DND-41 (cell line): ENCODE data around the gene SRPX.

Experiments used
- ATAC-seq: fragments of 200-7000 bp; cut with Tn5 transposase; 3 replicates; pipeline ENCODE4 v1.9.1; 2021; ENCODE audit warnings: low read depth; ENCODE audit not compliant: insufficient read depth
- DNase-seq: peaks from one replicate; pipeline ENCODE4 v3.0.0-alpha.2; 2020
- H2AFZ ChIP-seq: 2 replicates; pipeline ENCODE4 v1.6.0; 2012; ENCODE audit warnings: low read depth, low read length
- H3K27ac ChIP-seq: 2 replicates; pipeline ENCODE4 v1.5.1; 2012; ENCODE audit warnings: low read length, inconsistent platforms
- H3K27me3 ChIP-seq: fragments of 200-600 bp; sonication (generic); 2 replicates; pipeline ENCODE4 v1.6.0; 2012; ENCODE audit warnings: low read length, mild to moderate bottlenecking, inconsistent platforms; ENCODE audit not compliant: insufficient read depth, poor library complexity
- H3K36me3 ChIP-seq: 2 replicates; pipeline ENCODE4 v1.5.1; 2012; ENCODE audit warnings: low read length, inconsistent platforms; ENCODE audit not compliant: insufficient read depth
- H3K4me1 ChIP-seq: 2 replicates; pipeline ENCODE4 v1.5.1; 2012; ENCODE audit warnings: mild to moderate bottlenecking, low read length; ENCODE audit not compliant: insufficient read depth
- H3K4me2 ChIP-seq: 2 replicates; pipeline ENCODE4 v1.6.0; 2012; ENCODE audit warnings: mild to moderate bottlenecking, moderate library complexity, low read length, inconsistent platforms; ENCODE audit not compliant: insufficient read depth
- H3K4me3 ChIP-seq, 2 experiments: fragments of 200-600 bp in 1 of 2; shearing (Covaris generic) in 1 of 2; 2 replicates each; pipeline ENCODE4 v1.5.1; 2012 to 2016; ENCODE audit warnings: inconsistent platforms in 2 of 2, low read length in 2 of 2, mild to moderate bottlenecking in 2 of 2, low read depth in 1 of 2, moderate library complexity in 1 of 2
- H3K79me2 ChIP-seq: 2 replicates; pipeline ENCODE4 v1.6.0; 2012; ENCODE audit warnings: low read length, inconsistent platforms; ENCODE audit not compliant: insufficient read depth
- H3K9ac ChIP-seq: 2 replicates; pipeline ENCODE4 v1.6.0; 2012; ENCODE audit warnings: low read depth, mild to moderate bottlenecking, inconsistent platforms, low read length, moderate library complexity
- H3K9me3 ChIP-seq: 2 replicates; pipeline ENCODE4 v1.5.1; 2012; ENCODE audit warnings: low read length, moderate library complexity, mild to moderate bottlenecking, inconsistent platforms; ENCODE audit not compliant: insufficient read depth, severe bottlenecking
- H4K20me1 ChIP-seq: 2 replicates; pipeline ENCODE4 v1.6.0; 2012; ENCODE audit warnings: low read length; ENCODE audit not compliant: insufficient read depth
- EZH2 ChIP-seq: IDR thresholded peaks from 3 replicates; pipeline ENCODE4 v1.6.1; 2012; ENCODE audit warnings: borderline replicate concordance, low read depth, mild to moderate bottlenecking, moderate library complexity, low read length, inconsistent platforms; ENCODE audit not compliant: severe bottlenecking
- TF ChIP-seq, protein P1 (sequence below): IDR thresholded peaks from 2 replicates; pipeline ENCODE4 v1.5.1; 2012; ENCODE audit warnings: borderline replicate concordance, low read length, moderate library complexity, mild to moderate bottlenecking; ENCODE audit not compliant: poor library complexity, severe bottlenecking; ENCODE audit errors: extremely low read depth

The SRPX gene

DNA sequence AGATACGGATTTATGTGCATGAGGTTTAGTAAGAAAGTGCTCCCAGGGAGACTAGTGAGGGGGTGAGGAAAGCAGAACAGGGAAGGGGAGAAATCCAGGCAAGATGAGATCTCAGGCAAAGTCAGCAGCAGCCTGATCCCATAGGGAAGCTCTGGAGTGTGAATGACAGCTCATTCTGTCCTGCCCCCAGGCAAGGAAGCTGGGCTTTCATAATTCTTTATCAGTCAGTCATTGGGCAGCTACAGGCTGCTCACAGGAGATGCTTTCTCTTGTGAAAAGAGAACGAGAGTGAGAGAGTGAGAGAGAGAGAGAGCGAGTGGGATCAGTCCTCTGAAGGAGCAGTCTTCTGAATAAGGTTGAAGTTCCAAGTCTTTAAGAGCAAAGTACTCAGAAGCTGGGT, 48.1 kb downstream of the SRPX start:
- Histone ChIP-seq H4K20me1 (no peaks in the 10 kb centered on the region), H3K4me2 (no peak overlapping the region)
- no peak for DNase-seq

DNA sequence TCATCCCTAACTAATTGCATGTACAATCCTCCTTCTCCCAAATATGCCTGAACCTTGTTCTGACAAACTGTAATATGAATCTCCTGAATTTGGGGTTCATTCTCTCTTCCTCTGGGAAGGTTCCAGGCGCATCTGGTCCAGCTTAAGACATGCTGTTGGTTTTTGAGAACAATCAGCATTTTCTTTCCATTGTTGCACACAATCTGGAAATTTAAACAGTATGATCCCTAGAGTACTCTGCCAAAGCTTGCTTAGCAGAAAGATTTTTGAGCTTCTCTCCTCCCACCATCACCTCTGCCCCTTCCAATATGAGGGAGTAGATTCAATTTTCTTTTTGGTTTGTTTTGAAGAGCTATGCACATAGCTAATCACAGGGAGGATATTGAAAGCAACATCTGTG, 50.1 kb downstream of the SRPX start:
- ATAC-seq: no peak
- Histone ChIP-seq H3K9ac (no peak overlapping the region), H3K4me1 (no peaks in the 10 kb centered on the region), H4K20me1 (no peaks in the 10 kb centered on the region), H3K27ac (no peak overlapping the region), H3K27me3 (no peaks in the 10 kb centered on the region), H3K79me2 (no peaks in the 10 kb centered on the region), H2AFZ (no peak overlapping the region), H3K4me3 (no peak overlapping the region), H3K36me3 (no peaks in the 10 kb centered on the region), H3K9me3 (no peaks in the 10 kb centered on the region), H3K4me2 (no peak overlapping the region)
- TF ChIP-seq, protein P1, sequence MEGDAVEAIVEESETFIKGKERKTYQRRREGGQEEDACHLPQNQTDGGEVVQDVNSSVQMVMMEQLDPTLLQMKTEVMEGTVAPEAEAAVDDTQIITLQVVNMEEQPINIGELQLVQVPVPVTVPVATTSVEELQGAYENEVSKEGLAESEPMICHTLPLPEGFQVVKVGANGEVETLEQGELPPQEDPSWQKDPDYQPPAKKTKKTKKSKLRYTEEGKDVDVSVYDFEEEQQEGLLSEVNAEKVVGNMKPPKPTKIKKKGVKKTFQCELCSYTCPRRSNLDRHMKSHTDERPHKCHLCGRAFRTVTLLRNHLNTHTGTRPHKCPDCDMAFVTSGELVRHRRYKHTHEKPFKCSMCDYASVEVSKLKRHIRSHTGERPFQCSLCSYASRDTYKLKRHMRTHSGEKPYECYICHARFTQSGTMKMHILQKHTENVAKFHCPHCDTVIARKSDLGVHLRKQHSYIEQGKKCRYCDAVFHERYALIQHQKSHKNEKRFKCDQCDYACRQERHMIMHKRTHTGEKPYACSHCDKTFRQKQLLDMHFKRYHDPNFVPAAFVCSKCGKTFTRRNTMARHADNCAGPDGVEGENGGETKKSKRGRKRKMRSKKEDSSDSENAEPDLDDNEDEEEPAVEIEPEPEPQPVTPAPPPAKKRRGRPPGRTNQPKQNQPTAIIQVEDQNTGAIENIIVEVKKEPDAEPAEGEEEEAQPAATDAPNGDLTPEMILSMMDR: no peak
- no peak for TF ChIP-seq EZH2
- DNase-seq: no peak

More for the DNA sequence above, 48.1 kb downstream of the SRPX start:
- Histone ChIP-seq H3K4me3 (no peak overlapping the region), H3K9ac (no peak overlapping the region), H3K79me2 (no peaks in the 10 kb centered on the region), H2AFZ (no peak overlapping the region), H3K27ac (no peak overlapping the region), H3K9me3 (no peaks in the 10 kb centered on the region), H3K36me3 (no peaks in the 10 kb centered on the region), H3K4me1 (no peaks in the 10 kb centered on the region), H3K27me3 (no peaks in the 10 kb centered on the region)
- no peak for TF ChIP-seq EZH2
- TF ChIP-seq, protein P1: no peak
- ATAC-seq: no peak

DNA sequence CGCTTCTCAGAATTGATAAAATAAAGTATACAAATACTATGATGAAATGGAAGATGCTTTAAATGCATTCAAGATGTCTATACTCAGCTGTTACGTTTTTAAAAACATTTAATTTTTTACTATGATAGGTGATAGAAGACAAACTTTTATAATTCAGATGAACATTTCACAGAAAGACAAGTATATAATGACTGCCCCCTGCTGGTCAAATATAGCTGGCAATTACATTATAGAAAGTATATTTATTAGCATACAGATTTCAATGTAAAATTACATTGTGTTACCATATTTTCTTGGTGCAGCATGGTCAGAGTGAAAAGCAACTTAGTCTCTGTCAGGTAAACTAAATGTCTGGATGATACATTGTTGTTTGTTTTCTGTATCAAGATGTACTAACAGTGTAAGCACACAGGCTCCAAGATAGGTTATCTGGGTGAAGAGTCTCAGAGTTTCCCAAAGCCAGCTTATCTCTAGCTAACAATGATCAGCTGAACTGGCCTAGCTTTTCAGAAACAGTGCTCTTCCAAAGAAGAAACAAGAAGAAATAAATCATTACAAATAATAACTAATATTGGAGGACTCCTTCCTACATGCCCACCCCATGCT, 54.1 kb downstream of the SRPX start:
- TF ChIP-seq, protein P1: peak; percentile 67
- TF ChIP-seq EZH2: no peak
- H3K27ac ChIP-seq: no peak overlapping the region
- no peaks in the 10 kb centered on the region for H3K79me2 ChIP-seq
- no peaks in the 10 kb centered on the region for H3K36me3 ChIP-seq
- no peak overlapping the region for H3K4me2 ChIP-seq
- H3K27me3 ChIP-seq: no peaks in the 10 kb centered on the region
- H3K4me1 ChIP-seq: no peaks in the 10 kb centered on the region
- H2AFZ ChIP-seq: no peak overlapping the region
- H3K9me3 ChIP-seq: no peaks in the 10 kb centered on the region
- H3K4me3 ChIP-seq: no peak overlapping the region
- no peaks in the 10 kb centered on the region for H4K20me1 ChIP-seq
- H3K9ac ChIP-seq: no peak overlapping the region
- ATAC-seq: no peak
- DNase-seq: no peak
